WTC11 (cell line): ENCODE results near the gene NDUFV3. TPM values are rescaled to one million over a fixed set of nuclear protein-coding genes. Genes with fewer than 3 reads are reported as not detected.
A peak's percentile ranks its signal among the peaks of the same experiment; 100 is the strongest.

Source experiments
- ATAC-seq: fragments of 200-7000 bp; cut with Tn5 transposase; 2 replicates; pipeline ENCODE4 v1.10.0; 2021; ENCODE audit warnings: mild to moderate bottlenecking, moderate library complexity
- CTCF ChIA-PET: fragments of 300-600 bp; sonication (Branson Sonifier 250); formaldehyde crosslinking; loops from one replicate; lab custom pipeline; 2021; ENCODE audit warnings: antibody characterized with exemption; lab: Charles Lee
- POLR2A ChIA-PET: fragments of 350-600 bp; sonication (Branson Sonifier 250); formaldehyde crosslinking; loops from one replicate; lab custom pipeline; 2021; ENCODE audit warnings: antibody characterized with exemption; lab: Charles Lee
- DNase-seq: peaks from one replicate; pipeline ENCODE4 v3.0.0; 2021; ENCODE audit warnings: low spot score
- H3K27ac Mint-ChIP-seq: 2 replicates; pipeline ENCODE4 v1.8.0; 2021; ENCODE audit warnings: mixed read lengths
- H3K27me3 Mint-ChIP-seq: 2 replicates; pipeline ENCODE4 v1.8.0; 2021; ENCODE audit warnings: low read depth, mild to moderate bottlenecking, moderate library complexity, mixed read lengths
- H3K36me3 Mint-ChIP-seq: 2 replicates; pipeline ENCODE4 v1.8.0; 2021; ENCODE audit warnings: mixed read lengths
- H3K4me1 Mint-ChIP-seq: 2 replicates; pipeline ENCODE4 v1.8.0; 2022; ENCODE audit warnings: mixed read lengths
- H3K4me3 Mint-ChIP-seq: 2 replicates; pipeline ENCODE4 v1.8.0; 2021; ENCODE audit warnings: mild to moderate bottlenecking, moderate library complexity, mixed read lengths
- H3K9me3 Mint-ChIP-seq: 2 replicates; pipeline ENCODE4 v1.8.0; 2021; ENCODE audit warnings: mixed read lengths
- CREB1 ChIP-seq: sonication (generic); formaldehyde crosslinking; IDR thresholded peaks from 2 replicates; pipeline ENCODE4 v1.8.0; 2023; ENCODE audit warnings: mild to moderate bottlenecking, missing genetic modification reagents
- CREM ChIP-seq: sonication (generic); formaldehyde crosslinking; IDR thresholded peaks from 2 replicates; pipeline ENCODE4 v1.8.1; 2022; ENCODE audit warnings: mild to moderate bottlenecking, missing genetic modification reagents, moderate library complexity
- CTCF ChIP-seq: fragments of 200-600 bp; IDR thresholded peaks from 2 replicates; pipeline ENCODE4 v1.8.0; 2022; ENCODE audit warnings: antibody characterized with exemption
- FOXP4 ChIP-seq: sonication (generic); formaldehyde crosslinking; IDR thresholded peaks from 2 replicates; pipeline ENCODE4 v1.8.0; 2022; ENCODE audit warnings: mild to moderate bottlenecking, missing genetic modification reagents
- GTF2I ChIP-seq: fragments of 250-450 bp; sonication (Bioruptor Pico); conservative IDR thresholded peaks from 2 replicates; pipeline ENCODE4 v1.4.0; 2021; ENCODE audit warnings: mild to moderate bottlenecking
- HMGA2 ChIP-seq: fragments of 250-450 bp; sonication (Bioruptor Pico); IDR thresholded peaks from 2 replicates; pipeline ENCODE4 v1.4.0; 2021; ENCODE audit warnings: mild to moderate bottlenecking, moderate library complexity
- IRF2 ChIP-seq: sonication (generic); formaldehyde crosslinking; IDR thresholded peaks from 2 replicates; pipeline ENCODE4 v1.8.0; 2022; ENCODE audit warnings: low read depth, missing genetic modification reagents, borderline replicate concordance
- JUN ChIP-seq: sonication (generic); formaldehyde crosslinking; IDR thresholded peaks from 2 replicates; pipeline ENCODE4 v1.8.0; 2023; ENCODE audit warnings: mild to moderate bottlenecking, missing genetic modification reagents
- NFE2L1 ChIP-seq: sonication (generic); formaldehyde crosslinking; IDR thresholded peaks from 2 replicates; pipeline ENCODE4 v1.8.1; 2023; ENCODE audit warnings: missing genetic modification reagents
- NR2C2 ChIP-seq: sonication (generic); formaldehyde crosslinking; IDR thresholded peaks from 2 replicates; pipeline ENCODE4 v1.8.0; 2022; ENCODE audit warnings: mild to moderate bottlenecking, missing genetic modification reagents
- PREB ChIP-seq: sonication (generic); formaldehyde crosslinking; IDR thresholded peaks from 2 replicates; pipeline ENCODE4 v1.8.1; 2022; ENCODE audit warnings: mild to moderate bottlenecking, missing genetic modification reagents, moderate library complexity, borderline replicate concordance
- RORB ChIP-seq: fragments of 250-450 bp; sonication (Bioruptor Pico); IDR thresholded peaks from 2 replicates; pipeline ENCODE4 v1.9.0; 2021; ENCODE audit warnings: mild to moderate bottlenecking
- SP1 ChIP-seq: sonication (generic); formaldehyde crosslinking; conservative IDR thresholded peaks from 2 replicates; pipeline ENCODE4 v1.8.1; 2022; ENCODE audit warnings: missing genetic modification reagents
- STAT6 ChIP-seq: sonication (generic); formaldehyde crosslinking; conservative IDR thresholded peaks from 2 replicates; pipeline ENCODE4 v1.8.1; 2023; ENCODE audit warnings: mild to moderate bottlenecking, low read depth, missing genetic modification reagents, moderate library complexity
- TEAD1 ChIP-seq: sonication (generic); formaldehyde crosslinking; IDR thresholded peaks from 2 replicates; pipeline ENCODE4 v1.8.0; 2022; ENCODE audit warnings: mild to moderate bottlenecking, missing genetic modification reagents
- TP53 ChIP-seq: sonication (generic); formaldehyde crosslinking; IDR thresholded peaks from 2 replicates; pipeline ENCODE4 v1.8.1; 2023; ENCODE audit warnings: mild to moderate bottlenecking, missing genetic modification reagents
- ZMAT4 ChIP-seq: fragments of 250-450 bp; sonication (Bioruptor Pico); IDR thresholded peaks from 2 replicates; pipeline ENCODE4 v1.9.0; 2021; ENCODE audit warnings: mild to moderate bottlenecking
- ZNF138 ChIP-seq: sonication (generic); formaldehyde crosslinking; conservative IDR thresholded peaks from 2 replicates; pipeline ENCODE4 v1.8.1; 2022; ENCODE audit warnings: mild to moderate bottlenecking, moderate library complexity, missing genetic modification reagents
- ZNF219 ChIP-seq: sonication (generic); formaldehyde crosslinking; IDR thresholded peaks from 2 replicates; pipeline ENCODE4 v1.8.0; 2023; ENCODE audit warnings: missing genetic modification reagents, mild to moderate bottlenecking, borderline replicate concordance
- ZNF416 ChIP-seq: fragments of 250-450 bp; sonication (Bioruptor Pico); IDR thresholded peaks from 2 replicates; pipeline ENCODE4 v1.9.0; 2021; ENCODE audit warnings: mild to moderate bottlenecking, inconsistent platforms
- total RNA-seq: library from RNA; stranded (reverse); gene quantifications from 3 replicates; pipeline ENCODE4 v1.2.3, GENCODE V29; 2021

NDUFV3 gene
- total RNA-seq, 1 experiment from 2014 or later, result 28.5 TPM

GRCh38 chr21:42892582-42892930 is 553 bp upstream of the NDUFV3 start:
- ChIA-PET CTCF (interaction anchor here (0.6 to 1.6 kb wide), 4 partner anchors 14 to 299 kb away, joined by 4 to 5 read pairs (median 4); no protein-coding TSS in a partner anchor), POLR2A (interaction anchor here (0.6 to 1.5 kb wide), 4 partner anchors 14 to 98 kb away, joined by 3 to 5 read pairs (median 4); partner anchors contain the start of gene PKNOX1)
- no peaks in the 10 kb centered on the region; the same call in 1 of the 2 replicates for H3K27me3 Mint-ChIP-seq
- DNase-seq (no peak), ATAC-seq (peak; percentile 19)
- peak overlapping the region; percentile 99 for H3K27ac Mint-ChIP-seq
- TF ChIP-seq ZNF138 (no peak), CREB1 (CRISPR knock-in tag) (peak; percentile 78; the same call in 1 of the 2 replicates), NFE2L1 (CRISPR knock-in tag) (peak; percentile 75; the same call in 1 of the 2 replicates), FOXP4 (CRISPR knock-in tag) (0 out of 2 replicates have a peak, but pooled peaks have one; percentile 5)
- H3K36me3 Mint-ChIP-seq, result peaks cover 16% of the 10 kb centered on the region
- H3K4me1 Mint-ChIP-seq, result peaks cover 5% of the 10 kb centered on the region
- H3K9me3 Mint-ChIP-seq, result peaks cover 4% of the 10 kb centered on the region; the same call in 1 of the 2 replicates
- peak overlapping the region; percentile 81 for H3K4me3 Mint-ChIP-seq

GRCh38 chr21:42900446-42900845 is 7.3 kb downstream of the NDUFV3 start:
- DNase-seq (no peak), ATAC-seq (no peak)
- H3K27ac Mint-ChIP-seq, result no peak overlapping the region; the same call in 1 of the 2 replicates
- ChIA-PET CTCF (no interaction called here), POLR2A (interaction anchor here (0.5 kb wide), 1 partner anchor 774 kb away, joined by 4 read pairs; no protein-coding TSS in a partner anchor)
- H3K4me3 Mint-ChIP-seq, result no peak overlapping the region
- H3K4me1 Mint-ChIP-seq, result no peaks in the 10 kb centered on the region
- H3K9me3 Mint-ChIP-seq, result peaks cover 4% of the 10 kb centered on the region; the same call in 1 of the 2 replicates
- no peak for TF ChIP-seq TEAD1
- H3K36me3 Mint-ChIP-seq, result peaks cover 63% of the 10 kb centered on the region
- no peaks in the 10 kb centered on the region for H3K27me3 Mint-ChIP-seq

GRCh38 chr21:42903817-42904216 is 10.7 kb downstream of the NDUFV3 start:
- no peaks in the 10 kb centered on the region for H3K27me3 Mint-ChIP-seq
- POLR2A ChIA-PET, result interaction anchor here (0.6 kb wide), 1 partner anchor 52 kb away, joined by 7 read pairs; no protein-coding TSS in a partner anchor
- DNase-seq, result no peak
- no peak overlapping the region for H3K27ac Mint-ChIP-seq
- TF ChIP-seq RORB (CRISPR knock-in tag) (no peak), TP53 (no peak), CREM (CRISPR knock-in tag) (no peak), PREB (CRISPR knock-in tag) (no peak), SP1 (CRISPR knock-in tag) (no peak), ZNF416 (CRISPR knock-in tag) (no peak), NFE2L1 (CRISPR knock-in tag) (no peak), ZNF219 (CRISPR knock-in tag) (no peak), JUN (CRISPR knock-in tag) (no peak), CTCF (no peak), HMGA2 (no peak), IRF2 (CRISPR knock-in tag) (no peak)
- H3K9me3 Mint-ChIP-seq, result peaks cover 18% of the 10 kb centered on the region
- H3K36me3 Mint-ChIP-seq, result peaks cover 69% of the 10 kb centered on the region
- H3K4me3 Mint-ChIP-seq, result no peak overlapping the region
- no peaks in the 10 kb centered on the region for H3K4me1 Mint-ChIP-seq
- CTCF ChIA-PET, result no interaction called here
- ATAC-seq, result no peak

- CTCF ChIA-PET, result no interaction called here
Observed at GRCh38 chr21:42905195-42905594, 12.1 kb downstream of the NDUFV3 start.

More at GRCh38 chr21:42905195-42905594, 12.1 kb downstream of the NDUFV3 start:
- TF ChIP-seq NR2C2 (CRISPR knock-in tag) (no peak), ZMAT4 (CRISPR knock-in tag) (no peak), GTF2I (CRISPR knock-in tag) (no peak), STAT6 (CRISPR knock-in tag) (no peak)
- H3K9me3 Mint-ChIP-seq, result peaks cover 18% of the 10 kb centered on the region
- no peak for ATAC-seq
- H3K27me3 Mint-ChIP-seq, result no peaks in the 10 kb centered on the region
- no peak for DNase-seq
- H3K4me1 Mint-ChIP-seq, result no peaks in the 10 kb centered on the region
- POLR2A ChIA-PET, result no interaction called here
- peaks cover 78% of the 10 kb centered on the region for H3K36me3 Mint-ChIP-seq
- H3K4me3 Mint-ChIP-seq, result no peak overlapping the region
- no peak overlapping the region for H3K27ac Mint-ChIP-seq
